ENCODE measurements around the gene CAPG.
A peak's percentile ranks its signal among the peaks of the same experiment; 100 is the strongest.

The CAPG gene

DNA sequence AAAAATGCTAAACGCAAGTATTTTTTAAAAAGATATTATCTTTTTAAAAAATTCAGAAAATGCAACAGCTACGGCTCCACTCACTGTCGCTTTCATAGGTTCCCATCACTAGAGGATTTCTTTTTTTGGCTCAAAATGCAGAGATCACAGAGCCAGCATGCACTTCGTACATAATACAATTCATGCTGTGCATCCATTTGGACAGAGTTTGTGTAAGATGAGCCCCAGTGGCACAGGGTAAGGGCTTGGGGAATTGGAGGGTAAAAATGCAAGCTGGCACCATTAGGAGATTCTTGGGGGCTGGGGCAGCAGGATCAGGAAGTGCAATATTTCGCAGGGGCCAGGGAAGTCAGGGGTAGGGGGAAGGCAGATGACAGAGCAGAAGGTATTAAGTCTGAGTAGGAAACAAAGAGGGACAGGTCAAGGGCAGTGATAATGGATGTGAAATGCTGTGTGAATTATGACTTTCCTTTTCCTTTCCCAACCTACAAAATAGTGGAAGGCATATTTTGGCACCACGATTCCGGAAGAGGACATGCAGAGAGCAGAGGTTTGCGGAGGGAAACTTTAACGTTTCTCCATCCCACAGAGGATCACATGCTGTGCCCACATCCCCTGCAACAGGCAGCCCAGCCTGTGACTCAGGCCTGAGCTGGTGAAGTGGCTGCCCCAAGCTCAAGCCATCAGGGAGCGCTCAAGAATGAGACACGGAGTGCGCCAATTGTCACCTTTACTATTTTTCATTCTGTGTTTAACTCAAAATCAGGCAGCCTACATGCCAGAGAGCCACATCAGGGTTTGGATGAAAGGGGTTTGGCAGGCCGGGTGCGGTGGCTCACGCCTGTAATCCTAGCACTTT, 4.7 kb downstream of the CAPG start:
- TF ChIP-seq, protein P1, sequence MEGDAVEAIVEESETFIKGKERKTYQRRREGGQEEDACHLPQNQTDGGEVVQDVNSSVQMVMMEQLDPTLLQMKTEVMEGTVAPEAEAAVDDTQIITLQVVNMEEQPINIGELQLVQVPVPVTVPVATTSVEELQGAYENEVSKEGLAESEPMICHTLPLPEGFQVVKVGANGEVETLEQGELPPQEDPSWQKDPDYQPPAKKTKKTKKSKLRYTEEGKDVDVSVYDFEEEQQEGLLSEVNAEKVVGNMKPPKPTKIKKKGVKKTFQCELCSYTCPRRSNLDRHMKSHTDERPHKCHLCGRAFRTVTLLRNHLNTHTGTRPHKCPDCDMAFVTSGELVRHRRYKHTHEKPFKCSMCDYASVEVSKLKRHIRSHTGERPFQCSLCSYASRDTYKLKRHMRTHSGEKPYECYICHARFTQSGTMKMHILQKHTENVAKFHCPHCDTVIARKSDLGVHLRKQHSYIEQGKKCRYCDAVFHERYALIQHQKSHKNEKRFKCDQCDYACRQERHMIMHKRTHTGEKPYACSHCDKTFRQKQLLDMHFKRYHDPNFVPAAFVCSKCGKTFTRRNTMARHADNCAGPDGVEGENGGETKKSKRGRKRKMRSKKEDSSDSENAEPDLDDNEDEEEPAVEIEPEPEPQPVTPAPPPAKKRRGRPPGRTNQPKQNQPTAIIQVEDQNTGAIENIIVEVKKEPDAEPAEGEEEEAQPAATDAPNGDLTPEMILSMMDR (IDR thresholded peaks at IDR 0.05) = no peak
- Histone ChIP-seq H3K36me3 (peaks cover 14% of the 10 kb centered on the region), H3K27ac (peak overlapping the region; percentile 91), H3K9me3 (no peaks in the 10 kb centered on the region), H3K4me1 (ENCODE audit: control insufficient read depth in 1 of 2, insufficient read depth in 1 of 2, low read depth in 1 of 2, low read length in 1 of 2) (peaks cover 87 to 88% of the 10 kb centered on the region in 2 experiments), H3K27me3 (no peaks in the 10 kb centered on the region), H3K4me3 (ENCODE audit: low read depth in 1 of 2, low read length in 1 of 2) (peak overlapping the region; percentile 44 to 57)

DNA sequence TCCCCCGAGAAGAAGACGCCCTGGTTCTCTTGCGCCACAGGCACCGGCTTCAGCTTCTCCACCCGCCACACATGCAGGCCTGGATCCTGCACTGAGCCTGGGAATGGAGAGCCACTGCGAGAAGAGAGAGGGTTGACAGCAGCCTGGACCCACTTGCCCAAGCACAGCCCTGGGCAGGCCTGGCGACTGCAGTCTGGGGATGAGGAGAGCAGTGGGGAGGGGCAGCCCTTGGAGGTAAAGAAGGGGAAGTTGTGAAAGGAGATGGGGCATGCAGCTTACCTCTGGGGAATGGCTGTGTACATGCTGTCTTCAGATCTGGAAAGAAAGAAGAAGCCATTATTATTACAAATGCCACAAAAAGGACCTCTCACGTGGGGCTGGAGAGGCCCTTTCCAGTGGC, 8.3 kb downstream of the CAPG start:
- H3K36me3 ChIP-seq = peaks cover 49% of the 10 kb centered on the region
- peak overlapping the region in 1 of 2 experiments; percentile 27 for H3K4me3 ChIP-seq (ENCODE audit: low read depth in 1 of 2, low read length in 1 of 2)
- TF ChIP-seq, protein P1 (IDR thresholded peaks at IDR 0.05) = no peak
- no peaks in the 10 kb centered on the region for H3K27me3 ChIP-seq
- no peaks in the 10 kb centered on the region for H3K9me3 ChIP-seq
- H3K27ac ChIP-seq = peak overlapping the region; percentile 72
- H3K4me1 ChIP-seq (ENCODE audit: control insufficient read depth in 1 of 2, insufficient read depth in 1 of 2, low read depth in 1 of 2, low read length in 1 of 2) = peaks cover 51 to 53% of the 10 kb centered on the region in 2 experiments

DNA sequence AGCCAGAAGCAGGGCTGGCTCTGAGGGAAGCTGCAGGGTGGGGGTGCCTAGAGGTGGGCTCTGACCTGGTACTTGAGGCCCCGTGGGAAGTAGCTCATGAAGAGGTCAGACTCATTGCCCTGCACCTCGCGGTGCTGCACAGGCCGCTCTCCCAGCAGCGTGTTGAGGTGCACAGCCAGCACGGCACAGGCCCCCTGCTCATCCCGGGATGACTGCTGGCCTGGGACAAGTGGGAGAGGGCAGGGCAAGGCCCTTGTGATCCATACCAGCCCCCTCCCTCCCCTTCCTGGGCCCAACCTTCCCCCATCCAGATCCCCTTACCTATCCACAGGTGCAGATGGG, 8.7 kb downstream of the CAPG start:
- Histone ChIP-seq H3K4me1 (ENCODE audit: control insufficient read depth in 1 of 2, insufficient read depth in 1 of 2, low read depth in 1 of 2, low read length in 1 of 2) (peaks cover 47 to 49% of the 10 kb centered on the region in 2 experiments), H3K4me3 (ENCODE audit: low read depth in 1 of 2, low read length in 1 of 2) (peak overlapping the region in 1 of 2 experiments; percentile 27), H3K36me3 (peaks cover 53% of the 10 kb centered on the region), H3K27ac (peak overlapping the region; percentile 72), H3K9me3 (no peaks in the 10 kb centered on the region), H3K27me3 (no peaks in the 10 kb centered on the region)
- TF ChIP-seq, protein P1 (IDR thresholded peaks at IDR 0.05) = no peak

DNA sequence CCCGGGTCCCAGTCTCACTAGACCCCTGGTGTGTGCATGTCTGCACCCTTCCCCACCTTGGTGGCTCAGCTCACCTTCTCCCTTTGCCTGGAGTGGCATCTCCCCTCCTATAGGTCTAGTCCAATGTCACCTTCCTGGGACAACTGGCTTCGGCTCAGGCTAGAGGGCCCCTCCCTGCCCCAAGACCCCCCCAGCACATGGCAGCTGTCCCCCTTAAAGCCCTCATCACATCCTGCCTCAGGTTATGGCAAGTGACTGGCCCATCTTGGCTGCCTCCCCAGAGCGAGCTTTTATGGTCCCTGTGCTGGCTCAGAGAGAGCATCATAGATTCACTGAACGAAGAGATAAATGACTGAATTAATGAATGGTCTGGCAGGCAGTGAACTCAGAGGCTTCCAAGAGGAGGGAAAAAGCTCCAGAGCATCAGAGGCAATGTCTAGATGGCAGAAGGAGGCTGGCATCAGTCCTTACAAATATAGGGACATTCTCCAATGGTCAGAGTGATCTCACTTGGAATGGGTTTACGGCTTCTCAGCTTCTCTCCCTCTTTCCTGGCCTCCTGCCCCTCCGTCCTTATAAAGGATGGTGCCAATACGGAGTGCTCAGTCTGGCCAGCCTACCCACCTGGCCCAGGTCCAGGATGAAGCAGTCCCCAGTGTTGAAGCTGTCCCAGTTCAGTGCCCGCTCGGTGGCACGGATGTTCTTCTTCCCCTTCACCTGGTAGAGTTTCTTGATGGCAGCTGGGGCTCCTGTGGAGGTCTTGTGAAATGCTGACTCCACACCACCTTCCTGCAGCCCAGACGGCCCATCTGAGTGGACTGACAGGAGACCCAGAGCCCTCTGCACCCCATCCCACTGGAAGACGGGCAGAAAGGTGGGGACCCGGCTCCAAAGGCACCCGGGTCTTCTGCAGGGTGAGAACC, 9.4 kb downstream of the CAPG start:
- Histone ChIP-seq H3K27ac (peak overlapping the region; percentile 72), H3K4me3 (ENCODE audit: low read depth in 1 of 2, low read length in 1 of 2) (no peak overlapping the region)

DNA sequence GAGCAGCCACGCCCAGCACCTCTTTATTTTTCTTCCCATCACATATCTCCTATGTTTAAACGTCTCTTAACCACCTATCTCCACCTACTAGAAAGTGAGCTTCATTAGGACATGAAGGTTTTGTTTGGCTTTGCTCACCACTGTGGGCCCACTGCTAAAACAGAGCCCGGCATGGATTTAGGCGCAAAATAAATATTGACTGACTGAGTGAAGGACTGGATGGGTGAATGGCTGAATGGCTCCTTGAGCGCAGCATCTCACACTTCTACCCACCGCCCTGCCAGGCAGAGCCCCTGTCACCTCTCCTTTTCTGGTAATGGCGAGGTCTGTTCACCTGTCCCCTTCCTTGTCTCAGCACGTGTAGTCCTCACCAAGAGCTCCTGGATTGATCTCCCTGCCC, 10.1 kb downstream of the CAPG start:
- TF ChIP-seq, protein P1 (IDR thresholded peaks at IDR 0.05) = no peak
- Histone ChIP-seq H3K36me3 (peaks cover 67% of the 10 kb centered on the region), H3K4me3 (ENCODE audit: low read depth in 1 of 2, low read length in 1 of 2) (no peak overlapping the region), H3K27me3 (no peaks in the 10 kb centered on the region), H3K9me3 (no peaks in the 10 kb centered on the region), H3K4me1 (ENCODE audit: control insufficient read depth in 1 of 2, insufficient read depth in 1 of 2, low read depth in 1 of 2, low read length in 1 of 2) (peaks cover 33 to 35% of the 10 kb centered on the region in 2 experiments), H3K27ac (no peak overlapping the region)

More for the DNA sequence above, 9.4 kb downstream of the CAPG start:
- no peaks in the 10 kb centered on the region for H3K9me3 ChIP-seq
- H3K4me1 ChIP-seq (ENCODE audit: control insufficient read depth in 1 of 2, insufficient read depth in 1 of 2, low read depth in 1 of 2, low read length in 1 of 2) = peaks cover 41 to 43% of the 10 kb centered on the region in 2 experiments
- H3K36me3 ChIP-seq = peaks cover 59% of the 10 kb centered on the region
- no peaks in the 10 kb centered on the region for H3K27me3 ChIP-seq
- TF ChIP-seq, protein P1 (IDR thresholded peaks at IDR 0.05) = no peak

All from neutrophil (primary cell).